ENCODE measurements around the gene C19orf53. TPM values are rescaled to one million over a fixed set of nuclear protein-coding genes. Genes with fewer than 3 reads are reported as not detected.

The C19orf53 gene
- total RNA-seq, 1 experiment from 2014 or later = 115 TPM

DNA sequence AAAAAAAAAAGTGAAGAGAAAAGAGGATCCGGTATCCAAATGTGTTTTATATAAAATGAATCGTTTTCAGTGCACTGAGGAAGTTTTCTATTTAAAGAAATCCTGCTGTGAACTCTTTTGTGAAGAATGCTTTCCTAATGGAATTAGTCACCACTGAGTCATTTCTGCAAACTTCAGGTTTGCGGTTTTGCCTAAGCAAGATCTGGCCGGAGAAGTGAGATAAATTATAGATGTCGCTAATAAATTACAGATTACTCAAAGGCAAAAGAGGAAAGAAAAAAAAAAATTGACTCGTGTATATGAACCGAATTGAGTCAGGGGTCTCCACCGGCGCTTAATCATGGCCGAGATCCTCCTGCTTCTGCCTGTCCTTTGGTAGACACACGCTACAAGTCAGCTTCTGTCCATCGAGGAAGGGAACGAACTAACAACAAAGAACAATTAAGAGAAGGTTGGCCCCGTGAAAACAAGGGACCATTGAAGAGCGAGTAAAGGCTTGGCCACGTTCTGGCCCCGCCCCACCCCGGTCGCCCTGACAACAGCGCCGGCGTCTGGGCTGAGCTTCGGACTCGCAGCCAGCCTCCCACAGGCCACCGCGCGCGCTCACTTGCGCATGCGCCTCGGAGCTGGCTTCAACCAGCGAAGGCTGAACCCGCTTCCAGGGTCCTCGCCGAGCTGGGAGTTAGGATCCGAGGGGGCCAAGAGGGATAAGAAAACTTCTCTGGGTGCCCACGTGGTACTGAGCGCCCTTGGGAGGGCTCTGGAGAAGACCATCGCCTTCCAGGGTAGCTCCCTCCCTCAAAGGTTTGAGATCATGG lies 42.9 kb upstream of the C19orf53 start:
- ChIA-PET POLR2A (interaction anchor here (0.6 to 3.5 kb wide), 9 partner anchors 10 to 127 kb away, joined by 3 to 23 read pairs (median 4); a partner anchor contains a TSS), RAD21 (ENCODE audit: low non-redundant PET in 1 of 2, low total read pairs in 2 of 2, uncharacterized antibody in 2 of 2, unreplicated experiment in 2 of 2) (interaction anchor here in 1 of 2 experiments (1.1 kb wide), 1 partner anchor 10 kb away, joined by 3 read pairs; no protein-coding TSS in a partner anchor), CTCF (interaction anchor here (1.0 to 1.7 kb wide), 4 partner anchors 10 to 131 kb away, joined by 3 to 13 read pairs (median 8); no protein-coding TSS in a partner anchor)
- Histone ChIP-seq H4K20me1 (ENCODE audit: insufficient read depth) (no peaks in the 10 kb centered on the region), H3K9me3 (ENCODE audit: control insufficient read depth in 1 of 2, insufficient read depth in 1 of 2, low read depth in 1 of 2, low read length in 2 of 2) (no peaks in the 10 kb centered on the region), H3K79me2 (ENCODE audit: insufficient read depth, low read length) (peaks cover 5% of the 10 kb centered on the region; the same call in 1 of the 2 replicates), H3K4me2 (ENCODE audit: low read length) (peak overlapping the region; percentile 96), H3K27me3 (ENCODE audit: insufficient read depth, low read length) (no peaks in the 10 kb centered on the region), H3K9me2 (ENCODE audit: insufficient read depth) (no peaks in the 10 kb centered on the region), H3K36me3 (ENCODE audit: control insufficient read depth in 1 of 2, insufficient read depth in 2 of 2, low read length in 2 of 2) (no peaks in the 10 kb centered on the region; a peak in 1 of 4 replicates), H3K27ac (ENCODE audit: low read depth, low read length) (peak overlapping the region; percentile 100), H3K9ac (ENCODE audit: low read length) (peak overlapping the region; percentile 88), H3K4me1 (ENCODE audit: control insufficient read depth in 1 of 2, insufficient read depth in 2 of 2, low read length in 2 of 2) (peaks cover 24 to 32% of the 10 kb centered on the region in 2 experiments), H3K4me3 (replicated peaks in 1 of 2; ENCODE audit: low read depth in 1 of 2, low read length in 2 of 2) (peak overlapping the region; percentile 76 to 77), H2AFZ (ENCODE audit: low read depth, low read length, poor library complexity, severe bottlenecking) (peak overlapping the region; percentile 89)
- DNase-seq (ENCODE audit: low read depth, low spot score) (peak; percentile 94), ATAC-seq (peak; percentile 98)
- TSS peak; percentile 98 for BruUV-seq (replicated peaks)
- intact Hi-C loops (cut with micrococcal nuclease) = no loop called here
- TF ChIP-seq ZFX (IDR thresholded peaks at IDR 0.05) (no peak), POLR2AphosphoS5 (IDR thresholded peaks at IDR 0.05; ENCODE audit: low read depth, low read length) (peak; percentile 93), CBX3 (IDR thresholded peaks at IDR 0.05; ENCODE audit: low read depth) (peak; percentile 56; the same call in 1 of the 2 replicates), SP1 (IDR thresholded peaks at IDR 0.05; ENCODE audit: low read depth) (peak; percentile 93), CEBPB (IDR thresholded peaks at IDR 0.05; ENCODE audit: low read depth) (peak; percentile 86; the same call in 1 of the 2 replicates), TCF7L2 (IDR thresholded peaks at IDR 0.05; ENCODE audit: borderline replicate concordance, extremely low read depth, insufficient read depth, insufficient read length) (peak; percentile 30), EZH2phosphoT487 (IDR thresholded peaks at IDR 0.05; ENCODE audit: borderline replicate concordance) (no peak), RAD21 (IDR thresholded peaks at IDR 0.05; ENCODE audit: low read depth) (no peak), JUND (IDR thresholded peaks at IDR 0.05) (peak; percentile 96), ELF1 (IDR thresholded peaks at IDR 0.05; ENCODE audit: borderline replicate concordance, low read depth) (no peak), SRF (IDR thresholded peaks at IDR 0.05; ENCODE audit: low read depth) (peak; percentile 82), POLR2A (IDR thresholded peaks at IDR 0.05; ENCODE audit: borderline replicate concordance, extremely low read depth, insufficient read depth, insufficient read length) (peak; percentile 69), SIN3A (IDR thresholded peaks at IDR 0.05; ENCODE audit: low read depth) (peak; percentile 55), FOSL1 (IDR thresholded peaks at IDR 0.05; ENCODE audit: low read depth) (peak; percentile 99)
- TF ChIP-seq, protein P1, sequence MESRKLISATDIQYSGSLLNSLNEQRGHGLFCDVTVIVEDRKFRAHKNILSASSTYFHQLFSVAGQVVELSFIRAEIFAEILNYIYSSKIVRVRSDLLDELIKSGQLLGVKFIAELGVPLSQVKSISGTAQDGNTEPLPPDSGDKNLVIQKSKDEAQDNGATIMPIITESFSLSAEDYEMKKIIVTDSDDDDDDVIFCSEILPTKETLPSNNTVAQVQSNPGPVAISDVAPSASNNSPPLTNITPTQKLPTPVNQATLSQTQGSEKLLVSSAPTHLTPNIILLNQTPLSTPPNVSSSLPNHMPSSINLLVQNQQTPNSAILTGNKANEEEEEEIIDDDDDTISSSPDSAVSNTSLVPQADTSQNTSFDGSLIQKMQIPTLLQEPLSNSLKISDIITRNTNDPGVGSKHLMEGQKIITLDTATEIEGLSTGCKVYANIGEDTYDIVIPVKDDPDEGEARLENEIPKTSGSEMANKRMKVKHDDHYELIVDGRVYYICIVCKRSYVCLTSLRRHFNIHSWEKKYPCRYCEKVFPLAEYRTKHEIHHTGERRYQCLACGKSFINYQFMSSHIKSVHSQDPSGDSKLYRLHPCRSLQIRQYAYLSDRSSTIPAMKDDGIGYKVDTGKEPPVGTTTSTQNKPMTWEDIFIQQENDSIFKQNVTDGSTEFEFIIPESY (IDR thresholded peaks at IDR 0.05; ENCODE audit: extremely low read depth, insufficient replicate concordance, low read length) = peak; percentile 46
- TF ChIP-seq, protein P2, sequence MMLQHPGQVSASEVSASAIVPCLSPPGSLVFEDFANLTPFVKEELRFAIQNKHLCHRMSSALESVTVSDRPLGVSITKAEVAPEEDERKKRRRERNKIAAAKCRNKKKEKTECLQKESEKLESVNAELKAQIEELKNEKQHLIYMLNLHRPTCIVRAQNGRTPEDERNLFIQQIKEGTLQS (IDR thresholded peaks at IDR 0.05) = no peak
- TF ChIP-seq, protein P3, sequence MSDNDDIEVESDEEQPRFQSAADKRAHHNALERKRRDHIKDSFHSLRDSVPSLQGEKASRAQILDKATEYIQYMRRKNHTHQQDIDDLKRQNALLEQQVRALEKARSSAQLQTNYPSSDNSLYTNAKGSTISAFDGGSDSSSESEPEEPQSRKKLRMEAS (IDR thresholded peaks at IDR 0.05) = peak; percentile 50
- TF ChIP-seq, protein P4, sequence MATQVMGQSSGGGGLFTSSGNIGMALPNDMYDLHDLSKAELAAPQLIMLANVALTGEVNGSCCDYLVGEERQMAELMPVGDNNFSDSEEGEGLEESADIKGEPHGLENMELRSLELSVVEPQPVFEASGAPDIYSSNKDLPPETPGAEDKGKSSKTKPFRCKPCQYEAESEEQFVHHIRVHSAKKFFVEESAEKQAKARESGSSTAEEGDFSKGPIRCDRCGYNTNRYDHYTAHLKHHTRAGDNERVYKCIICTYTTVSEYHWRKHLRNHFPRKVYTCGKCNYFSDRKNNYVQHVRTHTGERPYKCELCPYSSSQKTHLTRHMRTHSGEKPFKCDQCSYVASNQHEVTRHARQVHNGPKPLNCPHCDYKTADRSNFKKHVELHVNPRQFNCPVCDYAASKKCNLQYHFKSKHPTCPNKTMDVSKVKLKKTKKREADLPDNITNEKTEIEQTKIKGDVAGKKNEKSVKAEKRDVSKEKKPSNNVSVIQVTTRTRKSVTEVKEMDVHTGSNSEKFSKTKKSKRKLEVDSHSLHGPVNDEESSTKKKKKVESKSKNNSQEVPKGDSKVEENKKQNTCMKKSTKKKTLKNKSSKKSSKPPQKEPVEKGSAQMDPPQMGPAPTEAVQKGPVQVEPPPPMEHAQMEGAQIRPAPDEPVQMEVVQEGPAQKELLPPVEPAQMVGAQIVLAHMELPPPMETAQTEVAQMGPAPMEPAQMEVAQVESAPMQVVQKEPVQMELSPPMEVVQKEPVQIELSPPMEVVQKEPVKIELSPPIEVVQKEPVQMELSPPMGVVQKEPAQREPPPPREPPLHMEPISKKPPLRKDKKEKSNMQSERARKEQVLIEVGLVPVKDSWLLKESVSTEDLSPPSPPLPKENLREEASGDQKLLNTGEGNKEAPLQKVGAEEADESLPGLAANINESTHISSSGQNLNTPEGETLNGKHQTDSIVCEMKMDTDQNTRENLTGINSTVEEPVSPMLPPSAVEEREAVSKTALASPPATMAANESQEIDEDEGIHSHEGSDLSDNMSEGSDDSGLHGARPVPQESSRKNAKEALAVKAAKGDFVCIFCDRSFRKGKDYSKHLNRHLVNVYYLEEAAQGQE (IDR thresholded peaks at IDR 0.05; ENCODE audit: low read depth) = no peak

Data from HCT116 (cell line).